HCT116 (cell line): ENCODE data around the gene ZNF425. TPM values are rescaled to one million over a fixed set of nuclear protein-coding genes. Genes with fewer than 3 reads are reported as not detected.

Experiments
- ATAC-seq: fragments of 200-7000 bp; cut with Tn5 transposase; 2 replicates; pipeline ENCODE4 v1.9.1; 2020; ENCODE audit warnings: mild to moderate bottlenecking, moderate library complexity
- BruUV-seq: library from RNA; stranded (reverse); fragments of 400-500 nt; replicated peaks from 2 replicates; lab custom pipeline; 2021; lab: Mats Ljungman, UMichigan
- CTCF ChIA-PET: fragments of 300-600 bp; sonication (Branson Sonifier 250); formaldehyde crosslinking; loops from one replicate; lab custom pipeline; 2021; ENCODE audit warnings: antibody characterized with exemption; lab: Charles Lee
- POLR2A ChIA-PET: fragments of 300-600, 350-600 bp; sonication (Branson Sonifier 250); formaldehyde crosslinking; loops from one replicate; lab custom pipeline; 2021; ENCODE audit warnings: antibody characterized with exemption; lab: Charles Lee
- RAD21 ChIA-PET, 2 experiments: fragments of 300-600 bp; sonication (Branson Sonifier 250); formaldehyde crosslinking; loops; one replicate each; lab custom pipeline; 2023; ENCODE audit warnings: low total read pairs in 2 of 2; ENCODE audit not compliant: uncharacterized antibody in 2 of 2, unreplicated experiment in 2 of 2, low non-redundant PET in 1 of 2; lab: Charles Lee
- DNase-seq: peaks from one replicate; pipeline ENCODE4 v3.0.0-alpha.2; 2010; ENCODE audit warnings: low read depth, low spot score
- H2AFZ ChIP-seq: fragments of 200-600 bp; shearing (Covaris generic), sonication (generic); 2 replicates; pipeline ENCODE4 v1.6.1; 2017; ENCODE audit warnings: low read depth, mixed run types, mixed read lengths, antibody characterized with exemption, low read length; ENCODE audit not compliant: poor library complexity, severe bottlenecking
- H3K27ac ChIP-seq: 2 replicates; pipeline ENCODE4 v1.5.1; 2012; ENCODE audit warnings: low read depth, low read length
- H3K27me3 ChIP-seq: fragments of 200-600 bp; sonication (generic); 2 replicates; pipeline ENCODE4 v1.6.1; 2016; ENCODE audit warnings: mixed run types, low read length, mixed read lengths; ENCODE audit not compliant: insufficient read depth
- H3K36me3 ChIP-seq, 2 experiments: fragments of 200-500 bp in 1 of 2; fragments of 200-600 bp in 1 of 2; sonication (Bioruptor generic) in 1 of 2; sonication (generic) in 1 of 2; 2 replicates each; pipeline versions ENCODE4 v1.5.1 to v1.6.1; 2014 to 2016; ENCODE audit warnings: low read length in 2 of 2, inconsistent platforms in 1 of 2, mixed read lengths in 1 of 2, mixed run types in 1 of 2; ENCODE audit not compliant: insufficient read depth in 2 of 2, control insufficient read depth in 1 of 2
- H3K4me1 ChIP-seq, 2 experiments: fragments of 200-600 bp in 1 of 2; sonication (generic) in 1 of 2; 2 replicates each; pipeline versions ENCODE4 v1.5.1 to v1.6.1; 2012 to 2017; ENCODE audit warnings: low read length in 2 of 2, inconsistent platforms in 1 of 2, mild to moderate bottlenecking in 1 of 2, mixed read lengths in 1 of 2, mixed run types in 1 of 2, moderate library complexity in 1 of 2; ENCODE audit not compliant: insufficient read depth in 2 of 2, control insufficient read depth in 1 of 2
- H3K4me2 ChIP-seq: fragments of 200-600 bp; sonication (generic); 2 replicates; pipeline ENCODE4 v1.6.1; 2017; ENCODE audit warnings: mixed run types, low read length, mixed read lengths
- H3K4me3 ChIP-seq, 2 experiments: fragments of 200-600 bp in 1 of 2; sonication (generic) in 1 of 2; replicated peaks in 1 of 2; 2 replicates each; pipeline ENCODE4 v1.5.1; 2011 to 2016; ENCODE audit warnings: low read length in 2 of 2, control low read depth in 1 of 2, low read depth in 1 of 2, mild to moderate bottlenecking in 1 of 2, mixed read lengths in 1 of 2, mixed run types in 1 of 2
- H3K79me2 ChIP-seq: fragments of 200-600 bp; sonication (generic); 2 replicates; pipeline ENCODE4 v1.6.1; 2017; ENCODE audit warnings: mild to moderate bottlenecking, mixed run types, low read length, moderate library complexity, mixed read lengths; ENCODE audit not compliant: insufficient read depth
- H3K9ac ChIP-seq: fragments of 200-600 bp; sonication (generic); 2 replicates; pipeline ENCODE4 v1.6.1; 2016; ENCODE audit warnings: low read length, mixed read lengths
- H3K9me2 ChIP-seq: fragments of 200-600 bp; sonication (generic), shearing (Covaris generic); 2 replicates; pipeline ENCODE4 v1.6.1; 2017; ENCODE audit warnings: mixed run types, mild to moderate bottlenecking, moderate library complexity; ENCODE audit not compliant: insufficient read depth
- H3K9me3 ChIP-seq, 2 experiments: fragments of 200-500 bp in 1 of 2; fragments of 200-600 bp in 1 of 2; sonication (Bioruptor generic) in 1 of 2; sonication (generic) in 1 of 2; 2 replicates each; pipeline ENCODE4 v1.6.1; 2014 to 2017; ENCODE audit warnings: low read length in 2 of 2, mixed read lengths in 2 of 2, inconsistent platforms in 1 of 2, low read depth in 1 of 2, mild to moderate bottlenecking in 1 of 2, mixed run types in 1 of 2, moderate library complexity in 1 of 2; ENCODE audit not compliant: control insufficient read depth in 1 of 2, insufficient read depth in 1 of 2
- H4K20me1 ChIP-seq: fragments of 200-600 bp; sonication (generic), shearing (Covaris generic); 2 replicates; pipeline ENCODE4 v1.6.1; 2017; ENCODE audit warnings: mixed run types, mild to moderate bottlenecking, moderate library complexity; ENCODE audit not compliant: insufficient read depth
- CBX3 ChIP-seq: IDR thresholded peaks from 2 replicates; pipeline ENCODE4 v1.6.1; 2012; ENCODE audit warnings: low read depth
- CTCF ChIP-seq, 3 experiments: fragments of 200-600 bp in 1 of 3; sonication (generic) in 1 of 3; IDR thresholded peaks in 2 of 3; conservative IDR thresholded peaks in 1 of 3; 2 replicates each; pipeline ENCODE4 v1.5.1; 2012 to 2017; ENCODE audit warnings: low read depth in 2 of 3, low read length in 2 of 3, antibody characterized with exemption in 1 of 3, borderline replicate concordance in 1 of 3, control low read depth in 1 of 3, mild to moderate bottlenecking in 1 of 3, mixed read lengths in 1 of 3, mixed run types in 1 of 3, moderate library complexity in 1 of 3; ENCODE audit not compliant: insufficient read depth in 1 of 3
- EZH2 ChIP-seq: fragments of 200-600 bp; sonication (generic); IDR thresholded peaks from 2 replicates; pipeline ENCODE4 v1.6.1; 2017; ENCODE audit warnings: antibody characterized with exemption, mixed run types
- EZH2phosphoT487 ChIP-seq: fragments of 200-600 bp; IDR thresholded peaks from 2 replicates; pipeline ENCODE4 v1.6.1; 2018; ENCODE audit warnings: antibody characterized with exemption, borderline replicate concordance
- FOSL1 ChIP-seq: IDR thresholded peaks from 2 replicates; pipeline ENCODE4 v1.6.1; 2012; ENCODE audit warnings: low read depth
- JUND ChIP-seq: IDR thresholded peaks from 2 replicates; pipeline ENCODE4 v1.6.1; 2012
- POLR2A ChIP-seq: IDR thresholded peaks from 2 replicates; pipeline ENCODE4 v1.7.0; 2011; ENCODE audit warnings: borderline replicate concordance; ENCODE audit not compliant: insufficient read depth, insufficient read length; ENCODE audit errors: extremely low read depth
- POLR2AphosphoS5 ChIP-seq: IDR thresholded peaks from 2 replicates; pipeline ENCODE4 v1.6.1; 2011; ENCODE audit warnings: mild to moderate bottlenecking, low read depth, low read length, moderate library complexity
- RAD21 ChIP-seq: IDR thresholded peaks from 2 replicates; pipeline ENCODE4 v1.6.1; 2012; ENCODE audit warnings: low read depth, mild to moderate bottlenecking
- SIN3A ChIP-seq: IDR thresholded peaks from 2 replicates; pipeline ENCODE4 v1.6.1; 2012; ENCODE audit warnings: low read depth
- SP1 ChIP-seq: IDR thresholded peaks from 2 replicates; pipeline ENCODE4 v1.6.1; 2012; ENCODE audit warnings: low read depth
- TCF7L2 ChIP-seq: IDR thresholded peaks from 2 replicates; pipeline ENCODE4 v1.7.0; 2011; ENCODE audit warnings: borderline replicate concordance, inconsistent platforms; ENCODE audit not compliant: insufficient read depth, insufficient read length; ENCODE audit errors: extremely low read depth
- intact Hi-C: fragments of 100-400 bp; cut with micrococcal nuclease; formaldehyde crosslinking; loops from 2 replicates; pipeline ENCODE4 v1.10.0; 2022
- total RNA-seq: library from RNA; stranded (reverse); gene quantifications from one replicate; pipeline ENCODE4 v1.2.1, GENCODE V29; 2021; ENCODE audit not compliant: unreplicated experiment
- TF ChIP-seq, protein P1 (sequence below): IDR thresholded peaks from 2 replicates; pipeline ENCODE4 v1.6.1; 2012; ENCODE audit warnings: low read depth

The ZNF425 gene
- total RNA-seq, 1 experiment from 2014 or later, result 2.1 TPM

DNA sequence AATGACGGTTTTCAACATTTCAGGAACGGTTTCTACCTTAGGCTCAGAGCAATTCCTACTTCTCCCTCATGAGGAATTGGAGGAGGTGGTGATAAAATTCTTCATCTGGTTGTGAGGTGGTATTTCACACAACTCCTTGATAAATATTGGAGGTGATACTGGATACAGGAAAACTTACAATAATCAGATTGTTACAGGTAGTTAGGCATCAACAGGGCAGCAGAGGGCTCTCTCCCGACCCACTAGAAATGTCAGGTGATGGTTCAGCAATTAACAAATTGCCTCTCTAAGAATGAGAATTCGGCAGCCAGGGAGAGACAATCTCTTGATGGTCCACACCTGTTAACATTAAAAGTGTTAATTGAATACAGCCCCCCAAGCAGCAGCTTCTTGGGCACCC is 58.3 kb downstream of the ZNF425 start:
- H3K9me2 ChIP-seq, result no peaks in the 10 kb centered on the region
- no peak overlapping the region for H3K4me3 ChIP-seq
- H3K4me2 ChIP-seq, result no peak overlapping the region
- H2AFZ ChIP-seq, result no peak overlapping the region
- H3K36me3 ChIP-seq, result peaks cover 4 to 15% of the 10 kb centered on the region in 2 experiments; a peak in 3 of 4 replicates
- no peak overlapping the region for H3K27ac ChIP-seq
- ChIA-PET RAD21 (no interaction called here), POLR2A (no interaction called here), CTCF (no interaction called here)
- H3K4me1 ChIP-seq, result peaks cover 7 to 35% of the 10 kb centered on the region in 2 experiments; a peak in 3 of 4 replicates
- no peak overlapping the region for H3K9ac ChIP-seq
- no TSS peak for BruUV-seq
- H3K9me3 ChIP-seq, result no peaks in the 10 kb centered on the region
- H3K27me3 ChIP-seq, result no peaks in the 10 kb centered on the region
- ATAC-seq, result no peak
- DNase-seq, result no peak
- intact Hi-C loops, result loop anchor here (5.0 kb wide), 2 partner anchors 41 to 79 kb away; partner anchors contain the start of genes PDIA4 and ZNF398
- H3K79me2 ChIP-seq, result peaks cover 29% of the 10 kb centered on the region; the same call in 1 of the 2 replicates
- TF ChIP-seq TCF7L2 (no peak), CTCF (IDR thresholded peaks at IDR 0.05 in 2 of 3, conservative IDR thresholded peaks at IDR 0.05 in 1 of 3; ENCODE audit: borderline replicate concordance in 1 of 3, insufficient read depth in 1 of 3, low read depth in 2 of 3, low read length in 2 of 3) (peak in 1 of 3 experiments; percentile 38; a peak in 2 of 6 replicates)
- H4K20me1 ChIP-seq, result no peaks in the 10 kb centered on the region

DNA sequence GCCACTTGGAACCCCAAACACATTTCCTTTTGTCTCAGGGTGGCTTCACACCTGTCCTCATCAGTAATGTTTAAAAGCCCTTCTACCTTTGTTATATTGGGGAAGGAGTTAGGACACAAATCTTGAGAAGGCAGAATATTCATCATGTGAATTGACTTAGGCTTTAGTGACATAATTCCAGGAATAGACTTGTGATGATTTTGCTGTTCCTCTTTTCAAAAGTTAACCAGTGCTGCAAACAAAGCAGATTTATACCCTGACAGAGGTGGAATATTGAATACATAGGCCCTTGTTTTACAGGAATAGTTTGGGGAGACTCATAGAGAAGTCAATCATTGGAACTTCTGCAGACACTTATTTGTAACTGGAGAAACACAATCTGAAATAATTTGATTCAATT is 62.6 kb downstream of the ZNF425 start:
- Histone ChIP-seq H3K27ac (no peak overlapping the region), H3K79me2 (no peaks in the 10 kb centered on the region), H3K9ac (no peak overlapping the region), H4K20me1 (no peaks in the 10 kb centered on the region), H3K4me3 (no peak overlapping the region), H3K4me1 (peaks cover 3 to 21% of the 10 kb centered on the region in 2 experiments; a peak in 3 of 4 replicates), H3K36me3 (no peaks in the 10 kb centered on the region), H3K27me3 (no peaks in the 10 kb centered on the region), H3K9me2 (no peaks in the 10 kb centered on the region), H2AFZ (no peak overlapping the region), H3K4me2 (no peak overlapping the region), H3K9me3 (no peaks in the 10 kb centered on the region)
- DNase-seq, result no peak
- RAD21 ChIA-PET, result no interaction called here
- TSS peak; percentile 28 for BruUV-seq
- no peak for ATAC-seq
- POLR2A ChIA-PET, result no interaction called here
- intact Hi-C loops, result no loop called here
- CTCF ChIA-PET, result no interaction called here
- TF ChIP-seq SP1 (no peak), EZH2phosphoT487 (no peak), FOSL1 (no peak), POLR2A (no peak), SIN3A (no peak), EZH2 (no peak), RAD21 (no peak), JUND (no peak), POLR2AphosphoS5 (no peak), CBX3 (no peak), CTCF (IDR thresholded peaks at IDR 0.05 in 2 of 3, conservative IDR thresholded peaks at IDR 0.05 in 1 of 3; ENCODE audit: borderline replicate concordance in 1 of 3, insufficient read depth in 1 of 3, low read depth in 2 of 3, low read length in 2 of 3) (no peak)
- TF ChIP-seq, protein P1, sequence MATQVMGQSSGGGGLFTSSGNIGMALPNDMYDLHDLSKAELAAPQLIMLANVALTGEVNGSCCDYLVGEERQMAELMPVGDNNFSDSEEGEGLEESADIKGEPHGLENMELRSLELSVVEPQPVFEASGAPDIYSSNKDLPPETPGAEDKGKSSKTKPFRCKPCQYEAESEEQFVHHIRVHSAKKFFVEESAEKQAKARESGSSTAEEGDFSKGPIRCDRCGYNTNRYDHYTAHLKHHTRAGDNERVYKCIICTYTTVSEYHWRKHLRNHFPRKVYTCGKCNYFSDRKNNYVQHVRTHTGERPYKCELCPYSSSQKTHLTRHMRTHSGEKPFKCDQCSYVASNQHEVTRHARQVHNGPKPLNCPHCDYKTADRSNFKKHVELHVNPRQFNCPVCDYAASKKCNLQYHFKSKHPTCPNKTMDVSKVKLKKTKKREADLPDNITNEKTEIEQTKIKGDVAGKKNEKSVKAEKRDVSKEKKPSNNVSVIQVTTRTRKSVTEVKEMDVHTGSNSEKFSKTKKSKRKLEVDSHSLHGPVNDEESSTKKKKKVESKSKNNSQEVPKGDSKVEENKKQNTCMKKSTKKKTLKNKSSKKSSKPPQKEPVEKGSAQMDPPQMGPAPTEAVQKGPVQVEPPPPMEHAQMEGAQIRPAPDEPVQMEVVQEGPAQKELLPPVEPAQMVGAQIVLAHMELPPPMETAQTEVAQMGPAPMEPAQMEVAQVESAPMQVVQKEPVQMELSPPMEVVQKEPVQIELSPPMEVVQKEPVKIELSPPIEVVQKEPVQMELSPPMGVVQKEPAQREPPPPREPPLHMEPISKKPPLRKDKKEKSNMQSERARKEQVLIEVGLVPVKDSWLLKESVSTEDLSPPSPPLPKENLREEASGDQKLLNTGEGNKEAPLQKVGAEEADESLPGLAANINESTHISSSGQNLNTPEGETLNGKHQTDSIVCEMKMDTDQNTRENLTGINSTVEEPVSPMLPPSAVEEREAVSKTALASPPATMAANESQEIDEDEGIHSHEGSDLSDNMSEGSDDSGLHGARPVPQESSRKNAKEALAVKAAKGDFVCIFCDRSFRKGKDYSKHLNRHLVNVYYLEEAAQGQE, result no peak
